Upper lobe of right lung (tissue), 1 donor: Measurements from ENCODE around the gene CDH7. TPM values are rescaled to one million over a fixed set of nuclear protein-coding genes. Genes with fewer than 3 reads are reported as not detected.

Source experiments
- ATAC-seq: fragments of 200-7000 bp; cut with Tn5 transposase; one replicate; pipeline ENCODE4 v1.9.1; 2020; ENCODE audit warnings: mild to moderate bottlenecking, moderate library complexity
- DNase-seq: peaks from one replicate; pipeline ENCODE4 v3.0.0-alpha.2; 2020
- H3K27ac ChIP-seq: fragments of 200-600 bp; one replicate; pipeline ENCODE4 v1.8.0; 2022
- H3K27me3 ChIP-seq: fragments of 200-600 bp; one replicate; pipeline ENCODE4 v1.8.0; 2022; ENCODE audit warnings: mild to moderate bottlenecking
- H3K36me3 ChIP-seq: fragments of 200-600 bp; one replicate; pipeline ENCODE4 v1.8.0; 2022
- H3K4me1 ChIP-seq: fragments of 200-600 bp; one replicate; pipeline ENCODE4 v1.8.0; 2022
- H3K4me3 ChIP-seq: fragments of 200-600 bp; one replicate; pipeline ENCODE4 v1.8.0; 2022; ENCODE audit warnings: mild to moderate bottlenecking
- H3K9me3 ChIP-seq: fragments of 200-600 bp; one replicate; pipeline ENCODE4 v1.8.0; 2022
- intact Hi-C: fragments of 100-400 bp; cut with DNase I; formaldehyde crosslinking; loops from one replicate; pipeline ENCODE4 v1.11.0; 2022
- total RNA-seq: library from RNA; stranded (reverse); fragmentation: NEBNext Ultra II Directional; extraction: Animal tissue kit (Norgen Biotek cat#: 25700); gene quantifications from one replicate; pipeline ENCODE4 v1.2.1, GENCODE V29; 2021
- TF ChIP-seq, protein P1 (sequence below): fragments of 200-600 bp; IDR thresholded peaks from one replicate; pipeline ENCODE4 v1.8.0; 2022; ENCODE audit warnings: antibody characterized with exemption
- donor health status: DM: no; HTN: yes; CAD: no; lungs with severe emphysema.

The CDH7 gene
- total RNA-seq, 1 donor from 2014 or later: not detected

DNA sequence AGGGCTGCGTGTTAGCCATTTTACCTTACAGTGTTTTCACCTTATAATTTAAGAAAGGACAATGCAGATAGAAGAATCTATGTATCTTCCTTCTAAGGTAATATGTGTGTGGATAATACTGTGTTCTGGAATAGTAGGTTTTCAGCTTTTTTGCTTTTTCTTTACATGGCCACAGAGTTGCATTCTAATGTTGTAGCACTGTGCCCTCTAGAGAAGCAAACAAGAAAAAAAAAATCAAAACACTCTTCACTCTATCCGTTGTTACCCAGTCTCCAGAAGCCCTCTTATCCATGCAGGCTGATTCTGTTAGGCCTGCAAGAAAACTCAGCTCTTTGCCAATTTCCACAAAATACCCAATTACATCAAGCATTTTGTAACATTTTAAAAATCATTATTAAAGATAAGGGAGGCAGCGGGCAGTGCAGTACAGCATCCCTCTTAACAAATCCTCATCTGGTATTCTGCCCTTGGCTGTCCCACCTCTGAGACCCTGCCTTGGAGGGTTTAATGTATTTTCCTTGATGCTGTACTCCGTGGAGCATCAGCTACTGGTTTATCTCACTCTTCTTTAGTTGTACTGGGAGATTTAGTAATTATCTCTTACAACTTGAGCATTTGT, 41.8 kb downstream of the CDH7 start:
- DNase-seq (no peak), ATAC-seq (no peak)
- Histone ChIP-seq H3K27ac (no peak overlapping the region), H3K36me3 (no peaks in the 10 kb centered on the region), H3K27me3 (no peaks in the 10 kb centered on the region), H3K4me3 (no peak overlapping the region), H3K4me1 (no peaks in the 10 kb centered on the region), H3K9me3 (no peaks in the 10 kb centered on the region)
- intact Hi-C loops: no loop called here
- TF ChIP-seq, protein P1, sequence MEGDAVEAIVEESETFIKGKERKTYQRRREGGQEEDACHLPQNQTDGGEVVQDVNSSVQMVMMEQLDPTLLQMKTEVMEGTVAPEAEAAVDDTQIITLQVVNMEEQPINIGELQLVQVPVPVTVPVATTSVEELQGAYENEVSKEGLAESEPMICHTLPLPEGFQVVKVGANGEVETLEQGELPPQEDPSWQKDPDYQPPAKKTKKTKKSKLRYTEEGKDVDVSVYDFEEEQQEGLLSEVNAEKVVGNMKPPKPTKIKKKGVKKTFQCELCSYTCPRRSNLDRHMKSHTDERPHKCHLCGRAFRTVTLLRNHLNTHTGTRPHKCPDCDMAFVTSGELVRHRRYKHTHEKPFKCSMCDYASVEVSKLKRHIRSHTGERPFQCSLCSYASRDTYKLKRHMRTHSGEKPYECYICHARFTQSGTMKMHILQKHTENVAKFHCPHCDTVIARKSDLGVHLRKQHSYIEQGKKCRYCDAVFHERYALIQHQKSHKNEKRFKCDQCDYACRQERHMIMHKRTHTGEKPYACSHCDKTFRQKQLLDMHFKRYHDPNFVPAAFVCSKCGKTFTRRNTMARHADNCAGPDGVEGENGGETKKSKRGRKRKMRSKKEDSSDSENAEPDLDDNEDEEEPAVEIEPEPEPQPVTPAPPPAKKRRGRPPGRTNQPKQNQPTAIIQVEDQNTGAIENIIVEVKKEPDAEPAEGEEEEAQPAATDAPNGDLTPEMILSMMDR: no peak

DNA sequence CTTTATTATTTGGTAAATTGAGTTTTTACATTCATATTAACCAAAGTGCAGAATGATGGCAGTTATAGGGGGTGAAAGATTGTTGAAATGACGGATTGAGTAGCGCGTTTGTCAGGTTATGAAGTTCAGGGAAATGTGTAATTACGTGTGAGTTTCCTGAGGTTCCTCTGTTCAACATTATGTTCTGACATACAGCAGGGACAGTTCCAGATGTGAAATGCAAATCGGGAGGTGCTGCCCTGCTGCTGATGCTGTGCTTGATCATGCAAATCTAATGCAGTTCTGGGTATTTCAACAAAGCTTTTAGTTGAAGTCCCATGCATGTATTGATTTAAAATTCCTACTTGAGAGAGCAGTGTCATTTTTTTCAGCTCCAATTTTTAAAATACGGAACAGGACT, 57.9 kb downstream of the CDH7 start:
- Histone ChIP-seq H3K36me3 (no peaks in the 10 kb centered on the region), H3K4me3 (no peak overlapping the region), H3K9me3 (no peaks in the 10 kb centered on the region), H3K27me3 (no peaks in the 10 kb centered on the region), H3K27ac (no peak overlapping the region), H3K4me1 (no peaks in the 10 kb centered on the region)
- no peak for DNase-seq
- no peak for ATAC-seq
- intact Hi-C loops: no loop called here
- TF ChIP-seq, protein P1: no peak

DNA sequence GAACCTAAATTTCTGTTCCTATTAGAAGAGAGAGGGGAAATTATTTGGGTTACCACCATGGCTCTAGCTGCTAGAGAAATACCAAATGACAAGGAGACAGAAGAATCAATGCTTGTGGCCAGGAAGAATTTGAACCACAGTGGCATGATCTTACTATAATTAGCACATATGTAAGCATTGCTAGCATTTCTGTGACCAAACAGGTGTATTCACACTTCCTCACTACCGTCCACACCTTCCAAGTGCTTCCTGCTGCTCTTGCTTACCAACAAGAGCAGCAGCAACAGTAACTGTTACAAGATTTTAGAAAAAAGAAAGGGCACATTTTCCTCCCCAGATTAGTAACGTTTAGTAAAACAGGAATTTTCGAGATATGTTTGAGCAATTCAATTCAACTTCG, 60.5 kb downstream of the CDH7 start:
- TF ChIP-seq, protein P1: no peak
- Histone ChIP-seq H3K27ac (no peak overlapping the region), H3K9me3 (no peaks in the 10 kb centered on the region), H3K4me3 (no peak overlapping the region), H3K36me3 (no peaks in the 10 kb centered on the region), H3K4me1 (no peaks in the 10 kb centered on the region), H3K27me3 (no peaks in the 10 kb centered on the region)
- DNase-seq (no peak), ATAC-seq (no peak)
- intact Hi-C loops: no loop called here

DNA sequence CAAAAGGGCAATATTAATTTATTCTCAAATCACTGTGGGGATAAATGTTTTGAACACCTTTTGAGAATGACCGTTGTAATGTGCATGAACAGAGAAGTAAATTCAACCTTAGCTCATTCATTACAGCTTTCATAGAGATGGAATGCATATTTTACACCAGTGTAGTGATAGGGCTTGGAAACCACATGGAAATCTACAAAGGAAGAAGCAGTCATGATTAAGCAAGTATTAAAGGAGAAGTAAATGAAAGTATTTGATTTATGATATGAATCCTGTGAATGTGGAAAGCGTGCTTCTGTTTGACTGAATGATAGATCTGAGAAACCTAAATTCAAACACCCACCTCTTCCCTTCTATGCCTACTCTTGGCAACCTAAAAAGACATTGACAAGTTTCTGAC, 64.7 kb downstream of the CDH7 start:
- H3K4me1 ChIP-seq: no peaks in the 10 kb centered on the region
- no peak overlapping the region for H3K27ac ChIP-seq
- ATAC-seq (no peak), DNase-seq (no peak)
- H3K9me3 ChIP-seq: no peaks in the 10 kb centered on the region
- intact Hi-C loops: no loop called here
- H3K27me3 ChIP-seq: no peaks in the 10 kb centered on the region
- TF ChIP-seq, protein P1: no peak
- H3K36me3 ChIP-seq: no peaks in the 10 kb centered on the region
- no peak overlapping the region for H3K4me3 ChIP-seq

DNA sequence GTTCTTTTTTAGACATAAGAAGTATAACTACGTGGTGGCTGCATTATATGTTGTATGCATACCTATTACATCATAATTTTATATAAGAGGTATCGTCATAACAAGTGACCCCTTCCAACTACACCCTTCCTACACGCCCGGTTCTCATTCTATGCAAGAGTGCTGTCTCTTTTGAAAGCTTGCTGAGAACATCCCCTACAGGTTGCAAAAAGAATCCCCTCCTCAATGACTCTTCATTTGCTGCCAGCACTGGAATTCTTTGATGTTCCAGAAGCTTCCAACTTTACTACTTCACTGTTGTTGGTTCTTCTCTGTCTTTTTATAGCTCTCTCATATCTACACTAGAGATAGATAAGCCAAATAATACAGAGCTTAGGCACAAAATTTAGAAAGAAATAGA, 66.4 kb downstream of the CDH7 start:
- no peak overlapping the region for H3K27ac ChIP-seq
- no peaks in the 10 kb centered on the region for H3K9me3 ChIP-seq
- ATAC-seq (no peak), DNase-seq (no peak)
- TF ChIP-seq, protein P1: no peak
- no peaks in the 10 kb centered on the region for H3K27me3 ChIP-seq
- no peak overlapping the region for H3K4me3 ChIP-seq
- no peaks in the 10 kb centered on the region for H3K4me1 ChIP-seq
- intact Hi-C loops: no loop called here
- no peaks in the 10 kb centered on the region for H3K36me3 ChIP-seq

DNA sequence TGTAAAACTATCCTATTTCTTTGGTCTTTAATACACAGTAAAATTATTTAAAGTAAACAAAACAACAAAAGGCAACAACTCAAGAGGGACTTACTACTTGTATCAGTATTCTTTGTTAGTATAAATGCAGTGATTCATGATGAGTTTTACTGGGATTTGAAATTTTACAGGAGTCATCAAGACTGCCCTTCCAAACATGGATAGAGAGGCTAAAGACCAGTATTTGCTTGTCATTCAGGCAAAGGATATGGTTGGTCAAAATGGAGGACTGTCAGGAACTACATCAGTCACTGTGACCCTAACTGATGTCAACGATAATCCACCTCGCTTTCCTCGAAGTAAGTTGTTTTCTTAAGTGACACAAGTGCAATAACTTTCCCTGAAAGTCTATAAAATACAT, 71.1 kb downstream of the CDH7 start:
- no peak for ATAC-seq
- no peaks in the 10 kb centered on the region for H3K27me3 ChIP-seq
- no peak overlapping the region for H3K4me3 ChIP-seq
- H3K36me3 ChIP-seq: no peaks in the 10 kb centered on the region
- TF ChIP-seq, protein P1: no peak
- H3K9me3 ChIP-seq: no peaks in the 10 kb centered on the region
- intact Hi-C loops: no loop called here
- no peak overlapping the region for H3K27ac ChIP-seq
- DNase-seq: no peak
- H3K4me1 ChIP-seq: no peaks in the 10 kb centered on the region
